ENCODE measurements around the gene MAD2L2.

Gene MAD2L2

DNA sequence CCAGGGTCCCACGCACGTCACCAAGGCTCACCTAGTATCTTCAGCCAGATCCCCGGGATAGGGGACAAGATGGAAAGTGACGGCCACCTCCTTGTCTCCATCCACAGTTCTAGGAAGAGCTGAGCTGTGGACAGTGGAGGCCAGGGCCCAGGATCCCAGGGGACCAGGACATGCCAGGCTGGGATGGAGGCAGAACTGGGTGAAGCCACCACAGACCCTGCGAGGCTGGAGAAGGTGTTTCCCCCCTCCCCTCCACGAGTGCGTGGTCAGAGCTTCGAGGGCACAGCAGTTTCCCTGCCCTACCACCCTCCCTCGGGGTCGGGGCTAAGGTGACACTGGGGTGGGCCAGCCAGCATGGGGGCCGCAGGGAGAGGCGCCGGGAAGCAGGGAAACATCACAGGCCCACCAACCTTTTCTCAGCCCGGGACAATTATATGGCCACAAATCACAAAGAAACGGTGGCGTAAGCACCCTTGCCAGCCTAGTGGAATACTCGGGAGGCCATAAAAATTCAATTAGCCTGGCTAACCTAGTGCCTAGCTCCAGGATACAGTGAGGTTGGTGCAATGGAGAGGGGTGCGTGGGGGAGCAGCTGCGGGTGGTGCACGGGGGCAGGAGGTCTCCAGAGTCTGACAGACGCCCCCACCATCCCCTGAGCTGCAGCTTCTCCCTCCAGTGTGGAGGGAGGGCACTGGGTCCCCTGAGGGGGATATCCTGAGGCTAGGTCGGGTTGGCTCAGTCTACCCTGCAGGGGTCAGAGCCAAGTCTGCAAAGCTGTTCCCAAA, 23.9 kb upstream of the MAD2L2 start:
- no peak for DNase-seq

DNA sequence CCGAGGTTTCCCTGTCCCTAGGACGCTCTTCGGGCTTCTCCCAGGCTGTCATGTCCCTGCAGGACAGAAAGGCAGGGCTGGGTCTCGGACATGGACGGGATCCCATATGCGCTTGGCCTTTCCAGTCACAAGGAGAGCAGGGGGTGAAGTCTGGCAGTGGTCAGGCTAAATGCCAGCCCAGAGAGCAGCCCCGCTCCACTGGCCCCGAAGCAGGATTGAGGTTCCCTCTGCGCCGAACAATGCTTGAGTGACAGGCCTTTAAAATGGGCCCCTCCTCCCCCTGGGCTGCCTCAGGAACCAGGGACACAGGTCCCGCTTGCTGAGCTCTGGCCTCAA, 23.2 kb upstream of the MAD2L2 start:
- no peak for DNase-seq

DNA sequence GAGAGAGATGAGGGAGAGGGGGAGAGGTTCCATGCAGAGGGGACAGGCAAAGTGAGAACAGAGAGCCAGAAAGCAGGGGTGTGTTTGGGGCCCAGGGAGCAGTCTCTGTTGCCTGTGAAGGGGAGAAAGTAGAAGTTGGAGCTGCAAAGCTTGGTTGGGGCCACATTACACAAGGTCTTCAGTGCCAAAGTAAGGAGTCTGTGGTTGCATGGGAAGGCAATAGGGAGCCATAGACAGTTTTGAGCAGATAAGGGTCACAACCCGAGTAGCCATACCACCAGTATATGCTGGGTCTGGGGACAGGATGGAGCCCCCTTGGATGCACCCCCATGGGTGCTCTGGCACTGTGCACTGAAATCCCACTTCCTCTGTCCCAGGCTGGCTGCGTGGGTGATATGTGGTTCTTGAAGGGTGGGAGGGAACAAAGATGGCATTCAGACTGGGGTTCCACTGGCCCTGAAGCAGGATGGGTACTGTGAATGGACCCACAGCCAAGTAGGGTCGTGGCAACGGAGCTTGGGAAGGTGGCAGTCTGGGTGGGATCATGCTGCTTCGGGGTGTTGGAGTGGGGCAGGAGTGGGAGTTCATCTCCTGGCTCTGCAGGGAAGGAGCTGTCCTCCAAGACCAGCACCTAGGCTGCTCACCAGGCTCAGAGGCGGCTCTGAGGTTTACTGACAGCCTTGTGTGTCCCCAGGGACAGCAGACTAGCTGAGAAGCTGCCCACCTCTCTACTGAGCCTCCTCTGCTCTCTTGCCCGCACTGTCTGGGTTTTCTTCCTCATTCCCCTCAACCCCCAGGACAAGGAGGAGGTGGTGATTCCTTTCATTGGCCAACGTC, 22.6 kb upstream of the MAD2L2 start:
- DNase-seq = no peak

DNA sequence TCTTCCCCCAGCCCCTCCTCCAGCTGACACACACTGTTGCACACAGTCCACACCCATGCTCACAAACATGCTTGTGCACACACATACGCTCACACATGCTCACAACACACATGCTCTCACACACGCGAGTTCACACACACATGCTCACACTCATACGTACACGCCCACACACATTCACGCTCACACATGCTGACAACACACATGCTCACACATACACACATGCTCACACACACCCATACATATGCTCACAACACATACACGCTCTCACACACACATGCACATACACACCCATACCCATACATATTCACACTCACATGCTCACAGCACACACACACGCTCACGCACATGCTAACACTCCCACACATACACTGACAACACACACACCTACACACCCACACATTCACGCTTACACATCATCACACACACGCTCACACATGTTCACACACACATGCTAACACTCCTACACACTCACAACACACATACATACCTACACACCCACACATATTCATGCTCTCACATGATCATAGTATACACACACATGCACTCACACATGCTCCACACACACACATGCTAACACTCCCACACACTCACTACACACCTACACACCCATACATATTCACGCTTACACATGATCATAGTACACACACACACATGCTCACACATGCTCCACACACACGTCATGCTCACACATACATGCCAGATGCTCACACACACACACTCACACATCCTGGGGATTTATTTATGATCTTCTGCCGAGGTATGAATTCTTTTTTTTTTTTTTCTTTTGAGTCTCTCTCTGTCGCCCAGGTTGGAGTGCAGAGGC, 21.2 kb upstream of the MAD2L2 start:
- no peak for DNase-seq

DNA sequence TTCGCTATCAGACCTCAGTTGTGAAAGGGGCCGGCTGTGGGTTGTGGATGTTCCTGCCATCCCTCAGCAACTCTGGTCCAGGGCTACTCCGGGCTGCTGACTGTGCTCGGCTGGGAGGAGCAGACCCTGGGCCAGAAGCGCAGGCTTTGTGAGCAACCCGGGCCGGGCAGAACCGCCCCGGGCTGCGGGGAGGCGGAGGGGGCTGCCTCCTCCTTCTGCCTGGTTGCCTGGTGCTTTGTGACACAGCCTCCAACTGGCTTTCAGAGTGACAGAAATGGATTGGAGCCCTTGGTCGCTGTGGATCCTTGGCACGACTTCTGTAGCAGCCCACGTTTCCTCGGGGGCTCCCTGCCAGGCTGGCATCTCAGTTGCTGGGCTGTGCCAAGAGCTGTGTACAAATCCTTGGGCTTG, 20.6 kb upstream of the MAD2L2 start:
- DNase-seq = no peak

DNA sequence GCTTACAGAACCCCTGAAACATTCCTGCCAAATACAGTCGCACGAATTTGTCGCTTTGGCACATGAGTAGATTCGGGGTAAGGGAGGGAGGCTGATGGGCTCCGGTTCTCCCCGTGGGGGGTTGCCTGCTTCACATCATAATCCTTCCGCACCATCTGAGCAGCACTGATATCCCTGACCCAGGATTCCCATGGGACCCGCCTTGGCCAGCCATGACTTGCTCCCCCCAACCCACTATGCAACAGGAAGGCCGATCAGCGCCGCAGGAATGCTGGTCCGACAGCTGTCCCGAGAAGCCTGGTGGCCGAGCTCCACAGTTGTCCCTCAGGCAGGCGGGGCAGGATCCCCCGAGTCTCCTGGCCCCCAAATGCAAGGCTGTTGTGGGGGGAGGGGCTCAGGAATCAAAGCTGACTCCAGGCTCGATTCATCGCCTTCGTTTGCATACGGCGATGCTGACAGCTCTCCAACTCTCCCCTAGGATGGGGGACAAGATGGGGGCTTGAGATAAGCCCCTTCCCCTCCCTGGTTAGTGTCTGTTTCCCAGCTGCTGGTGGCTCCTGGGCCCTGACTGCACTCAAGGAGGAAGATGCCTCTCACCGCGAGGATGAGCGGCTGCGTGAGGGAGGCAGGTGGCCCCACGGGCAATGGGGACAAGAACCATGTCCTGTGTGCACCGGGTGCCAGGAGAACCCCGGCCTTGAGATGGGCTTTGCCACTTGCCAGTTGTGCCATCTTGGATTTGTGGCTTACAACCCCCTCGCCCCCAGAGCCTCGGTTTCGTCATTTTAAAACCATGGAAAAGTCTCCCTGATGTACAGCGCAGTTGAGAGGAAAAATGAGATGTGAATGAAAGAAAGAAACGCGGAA, 19.9 kb upstream of the MAD2L2 start:
- no peak for DNase-seq

DNA sequence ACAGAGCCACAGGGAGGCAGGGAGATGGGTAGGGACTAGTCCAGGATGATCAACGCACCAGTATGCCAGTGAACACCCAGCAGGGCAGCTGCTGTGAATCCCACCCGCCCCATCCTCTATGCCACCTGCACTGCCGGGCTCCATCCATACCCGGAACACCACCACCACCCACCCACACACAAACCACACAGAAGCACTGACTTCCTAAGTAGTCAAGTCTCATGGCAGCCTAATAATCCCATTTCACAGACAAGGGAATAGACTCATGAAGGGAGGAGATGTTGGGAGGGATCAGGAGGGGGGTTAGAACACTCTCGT, 16.9 kb upstream of the MAD2L2 start:
- no peak for DNase-seq

DNA sequence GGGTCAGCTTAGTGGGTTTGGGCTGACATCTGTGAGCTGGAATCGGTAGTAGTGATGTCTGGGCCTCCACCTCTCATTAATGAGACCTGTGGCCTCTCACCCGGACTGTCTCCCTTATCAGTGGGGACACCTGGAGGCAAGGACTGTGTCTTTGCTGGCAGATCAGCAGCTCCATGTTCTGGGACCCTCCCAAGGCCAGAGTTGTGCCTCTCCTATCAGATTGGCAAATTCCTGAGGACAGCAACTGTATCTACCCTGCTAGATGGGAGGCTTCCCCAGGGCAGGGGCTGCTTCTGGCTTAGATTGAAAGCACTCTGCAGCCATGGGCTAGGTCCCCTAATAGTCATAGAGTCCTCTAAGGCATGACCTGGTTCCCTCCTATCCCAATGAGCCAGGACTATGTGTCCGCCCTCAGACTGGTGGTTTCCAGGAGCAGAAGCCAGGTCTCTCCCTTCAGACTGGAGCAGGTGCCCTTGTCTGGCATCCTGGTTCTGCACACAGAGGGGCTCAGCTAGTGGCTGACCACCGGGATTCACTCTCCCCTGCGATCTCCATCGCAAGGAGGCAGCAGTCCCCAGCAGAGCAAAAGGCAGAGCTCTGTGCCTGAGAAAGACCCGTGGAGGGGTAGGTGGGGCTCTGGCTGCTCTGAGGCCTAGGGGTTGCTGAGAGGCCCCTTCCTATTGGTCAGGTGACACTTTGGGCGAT, 16.4 kb upstream of the MAD2L2 start:
- DNase-seq = no peak

DNA sequence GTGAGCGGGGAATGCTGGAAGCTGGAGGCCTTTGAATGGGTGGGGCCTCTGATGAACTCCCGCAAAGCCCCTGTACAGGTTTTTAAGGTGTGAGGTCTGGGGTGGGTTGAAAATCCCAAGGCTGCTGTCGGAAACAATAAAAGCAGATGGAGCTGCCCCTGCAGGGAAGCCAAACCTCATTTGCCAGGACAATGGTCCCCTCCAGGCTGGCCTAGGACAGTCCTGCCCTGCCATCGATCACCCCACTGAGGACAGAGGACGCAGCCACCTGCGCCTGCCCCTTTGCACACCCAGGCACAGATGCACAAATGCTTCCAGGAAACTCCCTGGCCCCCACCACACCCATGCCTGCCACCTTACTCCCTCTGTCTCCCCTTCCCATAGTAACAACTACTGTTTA, 14.9 kb upstream of the MAD2L2 start:
- no peak for DNase-seq

DNA sequence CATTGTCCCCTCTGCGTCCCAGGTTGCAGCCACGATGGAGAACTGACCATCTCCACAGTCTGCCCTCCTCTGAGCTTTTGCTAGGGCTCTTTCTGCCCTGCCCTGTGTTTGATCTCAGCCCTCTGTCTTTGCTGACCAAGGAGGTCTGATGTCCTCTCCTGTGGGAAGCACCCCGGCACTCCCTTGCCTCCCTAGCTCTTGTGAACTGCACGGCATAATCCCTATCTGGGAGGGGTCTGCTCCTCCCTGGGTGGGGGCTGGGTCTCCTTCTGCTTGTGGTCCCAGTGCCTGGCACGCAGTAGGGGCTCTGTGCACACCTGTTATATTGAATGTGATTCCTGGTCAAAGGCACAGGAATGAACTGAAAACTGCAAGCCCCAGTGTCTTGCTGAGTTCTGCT, 13.0 kb upstream of the MAD2L2 start:
- DNase-seq = no peak

DNA sequence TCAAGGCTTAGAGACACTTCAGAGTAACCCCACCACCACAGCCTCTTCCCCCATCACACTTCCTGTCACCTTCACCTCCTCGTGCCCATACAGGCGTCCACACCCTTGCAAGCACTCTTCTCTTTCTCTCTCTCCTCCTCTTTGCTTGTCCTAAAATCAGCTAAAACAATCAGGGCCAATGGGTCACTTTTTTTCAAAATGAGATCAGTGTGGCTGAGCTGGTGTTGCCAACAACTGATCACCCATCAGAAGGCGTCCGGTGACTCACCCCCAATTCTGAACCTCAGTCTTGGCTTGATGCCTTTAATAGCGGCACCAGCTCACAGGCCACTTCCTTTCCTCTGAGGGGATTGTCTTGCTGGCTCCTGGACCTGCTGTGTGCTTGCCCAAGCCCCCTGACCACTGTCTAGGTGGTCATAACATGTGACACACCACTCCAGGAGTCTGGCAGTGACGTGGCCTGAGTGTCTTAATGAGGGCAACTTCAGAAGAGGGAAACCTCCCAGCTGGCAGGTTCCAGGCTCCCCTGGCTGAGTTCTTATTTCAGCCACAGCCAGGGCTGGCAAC, 12.2 kb upstream of the MAD2L2 start:
- DNase-seq = peak; percentile 84

DNA sequence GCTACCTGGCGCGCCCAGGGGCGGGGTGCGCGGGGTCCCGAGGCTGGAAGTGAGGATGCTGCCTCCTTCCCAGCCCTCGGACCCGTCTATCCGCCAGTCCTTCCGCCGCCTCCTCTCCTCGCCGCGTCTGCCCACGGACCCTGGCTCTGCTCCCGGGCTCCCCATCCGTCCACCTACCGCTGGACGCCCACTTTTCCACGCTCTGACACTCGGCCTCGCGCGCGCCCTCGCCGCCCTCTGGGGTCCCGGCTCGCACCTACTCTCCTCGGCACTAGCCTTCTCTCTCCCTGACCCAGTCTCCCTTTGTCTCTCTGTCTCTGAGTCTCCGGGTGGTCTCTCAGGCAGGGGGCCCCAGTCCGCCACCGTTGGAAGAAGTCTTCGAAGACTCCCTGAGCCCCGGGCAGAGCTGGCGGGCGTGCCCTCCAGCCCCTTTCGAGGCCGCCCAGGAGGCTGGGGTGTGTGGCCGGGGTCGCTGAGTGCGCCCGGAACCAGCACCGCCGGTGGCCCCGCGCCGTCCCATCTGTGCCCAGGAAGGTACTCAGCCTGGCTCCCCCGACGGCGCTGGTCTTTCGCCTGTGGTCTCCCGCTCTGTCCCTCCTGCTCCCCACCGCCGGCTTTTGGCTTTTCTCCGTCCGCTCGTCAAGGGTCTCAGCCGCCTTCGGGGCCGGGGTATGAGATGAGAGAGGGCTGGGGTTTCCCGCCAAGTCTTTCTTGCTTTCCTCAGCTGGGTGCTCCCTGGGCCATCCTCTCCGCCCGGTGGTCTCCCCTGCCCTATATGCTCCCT, 11.2 kb upstream of the MAD2L2 start:
- no peak for DNase-seq

DNA sequence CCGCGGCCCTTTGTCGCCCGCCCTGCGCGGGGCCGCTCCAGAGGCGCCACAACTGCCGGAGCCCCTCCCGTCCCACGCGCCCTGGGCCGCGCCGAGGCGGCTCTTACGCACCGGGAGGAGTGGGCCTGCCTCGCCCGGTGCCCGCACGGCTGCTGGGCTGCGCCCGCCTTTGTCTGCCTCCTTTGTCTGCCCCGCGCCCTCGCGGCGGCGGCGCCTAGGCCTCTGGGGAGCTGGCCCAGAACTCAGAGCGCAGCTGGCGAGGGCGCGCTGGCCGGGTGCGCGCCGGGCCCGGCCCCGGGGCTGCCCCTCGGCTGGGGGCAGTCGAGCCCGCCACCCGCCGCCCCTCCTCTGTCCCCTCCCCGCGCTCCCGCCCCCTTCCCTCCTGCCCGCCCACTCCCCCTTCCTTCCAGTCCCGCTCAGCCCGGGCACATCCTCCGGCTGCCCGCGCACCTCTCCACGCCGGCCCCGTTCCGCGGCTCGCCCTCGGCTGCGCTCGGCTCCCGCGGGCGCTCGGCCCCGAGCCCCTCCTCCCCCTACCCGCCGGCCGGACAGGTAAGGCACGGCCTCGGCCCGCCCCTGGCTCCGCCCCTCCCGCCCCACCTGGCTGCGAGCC, 10.5 kb upstream of the MAD2L2 start, which contains the start of gene DRAXIN:
TSS of gene DRAXIN (plus strand) at position 409 of the 613 bp plus-strand sequence. CDS start 14,549 bp downstream, outside the sequence.
- no peak for DNase-seq

DNA sequence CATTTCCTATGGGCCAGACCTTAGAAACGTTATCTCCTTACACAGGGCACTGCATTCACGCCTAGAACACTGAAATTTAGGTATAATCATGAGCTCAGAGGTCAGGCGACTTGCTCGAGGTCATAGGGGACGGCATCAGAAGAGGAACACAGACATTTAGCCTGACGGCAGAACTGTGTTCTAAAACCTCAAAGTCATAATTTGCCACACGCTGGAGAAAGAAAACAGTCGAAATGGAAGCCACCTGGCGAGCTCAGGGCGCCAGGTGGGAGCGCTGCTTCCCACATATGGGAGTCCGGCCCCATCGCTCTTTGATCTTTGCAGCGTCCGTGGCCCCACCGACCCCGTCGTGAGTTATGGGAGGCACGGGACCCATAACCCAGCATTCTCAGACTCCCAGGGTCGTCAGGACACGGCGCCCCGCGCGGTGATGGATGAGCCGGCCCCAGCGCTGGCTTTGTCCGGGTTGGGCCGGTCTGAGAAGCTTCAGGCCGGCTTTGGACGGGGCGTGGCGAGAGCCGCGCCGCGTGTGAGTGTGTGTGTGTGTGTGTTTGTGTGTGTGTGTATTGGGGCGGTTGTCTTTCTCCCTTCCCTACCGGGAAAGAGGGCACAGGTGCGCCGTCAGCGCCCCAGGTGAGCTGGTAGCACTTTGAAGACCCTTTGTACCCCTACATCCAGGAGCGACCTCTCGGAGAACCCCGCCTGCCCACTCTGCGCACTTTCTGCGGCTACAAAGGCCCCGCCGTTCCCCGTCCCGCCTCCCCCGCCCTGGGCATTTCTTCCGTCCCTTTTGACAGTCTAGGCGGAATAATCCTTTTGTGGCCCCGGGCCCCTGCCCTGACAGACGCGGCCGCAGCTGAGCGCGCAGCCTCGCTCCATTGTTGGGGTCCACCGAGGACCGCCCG, 9.7 kb upstream of the MAD2L2 start:
- no peak for DNase-seq

DNA sequence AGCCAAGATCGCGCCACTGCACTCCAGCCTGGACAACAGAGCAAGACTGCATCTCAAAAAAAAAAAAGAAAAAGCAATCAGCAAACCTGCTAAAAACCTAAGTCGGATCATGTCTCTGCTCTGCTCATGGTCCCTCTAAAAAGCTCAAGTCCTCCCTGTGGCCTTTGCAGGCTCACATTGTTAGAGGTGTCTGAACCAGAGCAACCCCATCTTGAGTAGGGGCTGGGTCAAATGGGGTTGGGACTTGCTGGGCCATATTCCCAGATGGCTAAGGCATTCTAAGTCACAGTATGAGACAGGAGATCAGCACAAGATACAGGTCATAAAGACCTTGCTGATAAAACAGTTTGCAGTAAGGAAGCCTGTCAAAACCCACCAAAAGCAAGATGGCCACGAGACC, 7.6 kb upstream of the MAD2L2 start:
- DNase-seq = no peak

DNA sequence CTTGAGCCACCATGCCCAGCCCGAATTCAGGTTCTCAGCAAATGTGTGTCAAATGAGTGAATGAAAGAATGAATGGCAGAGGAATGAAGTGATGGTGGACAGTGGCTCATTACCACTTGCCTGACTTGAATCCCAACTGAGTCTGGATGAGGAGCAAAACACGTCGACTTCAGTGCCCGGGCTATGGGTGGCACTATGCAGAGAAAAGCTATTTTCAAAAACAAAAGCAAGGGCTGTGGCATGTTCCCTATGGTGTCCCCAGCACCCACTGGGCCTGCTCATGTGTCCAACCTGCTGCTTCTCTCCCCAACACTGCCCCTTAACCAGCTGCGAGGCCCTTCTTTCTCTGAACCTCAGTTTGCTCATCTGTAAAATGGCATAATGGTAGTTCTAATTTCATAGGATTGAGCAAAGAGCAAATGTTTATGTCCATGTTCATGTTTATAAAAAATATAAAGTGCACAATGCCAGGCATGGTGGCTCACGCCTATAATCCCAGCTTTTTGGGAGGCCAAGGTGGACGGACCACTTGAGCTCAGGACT, 4.3 kb upstream of the MAD2L2 start:
- DNase-seq = no peak

DNA sequence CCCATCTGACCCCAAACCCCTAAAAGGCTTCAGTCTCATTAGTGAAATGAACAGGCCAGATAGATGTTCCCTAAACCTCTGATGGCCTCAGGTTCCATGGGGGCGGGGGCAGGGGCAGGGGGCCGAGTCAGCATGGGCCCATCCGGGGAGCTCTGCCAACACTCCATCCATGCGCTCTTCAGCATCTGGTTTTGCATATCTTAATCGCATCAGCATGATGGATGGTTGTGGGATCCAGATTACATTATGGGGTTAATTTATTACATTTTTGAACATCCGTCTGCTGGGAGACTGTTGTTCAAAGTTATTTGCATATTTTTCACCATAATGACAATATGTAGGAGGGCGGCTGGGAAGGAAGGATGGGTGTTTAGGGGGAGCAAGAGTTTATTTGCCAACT, 3.1 kb upstream of the MAD2L2 start:
- DNase-seq = no peak

DNA sequence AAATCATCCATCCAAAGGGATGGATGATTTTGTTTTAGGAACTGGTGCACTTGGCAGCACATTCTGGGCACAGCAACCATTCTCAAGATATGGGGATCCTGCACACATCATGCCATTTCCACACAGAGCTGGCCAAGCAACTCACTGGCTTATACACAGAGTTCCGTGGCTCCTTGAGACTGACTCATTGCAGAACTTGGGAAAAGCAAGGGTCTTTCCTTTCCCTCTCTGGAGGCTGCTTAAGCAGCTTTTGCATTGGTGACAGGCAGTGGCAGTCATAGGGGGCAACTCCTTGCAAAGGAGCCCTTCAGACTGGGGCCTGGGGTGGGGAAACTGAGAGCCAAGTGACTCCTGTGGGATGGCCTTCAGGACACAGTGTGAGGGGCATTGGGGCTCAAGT, 1.9 kb upstream of the MAD2L2 start:
- no peak for DNase-seq

DNA sequence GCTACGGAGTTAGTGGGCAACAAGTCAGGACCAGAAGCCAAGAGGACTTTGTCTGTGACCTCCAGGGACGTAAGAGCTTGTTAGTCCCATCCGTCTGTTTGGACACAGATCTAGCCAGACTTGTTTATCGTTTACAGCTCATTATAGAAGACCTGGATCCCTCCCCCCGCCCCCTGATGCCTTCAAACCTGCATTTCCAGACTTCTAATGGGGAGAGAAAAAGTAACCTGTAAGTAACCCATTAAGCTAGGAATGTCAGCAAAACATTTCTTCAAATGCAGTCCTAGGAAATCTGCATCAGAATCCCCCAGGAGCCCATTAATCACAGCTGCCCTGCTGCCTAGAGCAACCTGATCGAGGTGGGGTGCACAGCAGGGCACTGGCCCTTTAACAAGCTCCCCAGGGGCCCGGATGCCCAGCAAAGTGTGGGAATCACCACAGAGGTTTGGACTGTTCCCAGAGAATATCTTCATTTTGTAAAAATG, 1.4 kb upstream of the MAD2L2 start:
- no peak for DNase-seq
